ENCODE data around the gene SUN5. TPM values are rescaled to one million over a fixed set of nuclear protein-coding genes. Genes with fewer than 3 reads are reported as not detected.

SUN5 gene
- total RNA-seq, 1 experiment from 2014 or later: not detected

DNA sequence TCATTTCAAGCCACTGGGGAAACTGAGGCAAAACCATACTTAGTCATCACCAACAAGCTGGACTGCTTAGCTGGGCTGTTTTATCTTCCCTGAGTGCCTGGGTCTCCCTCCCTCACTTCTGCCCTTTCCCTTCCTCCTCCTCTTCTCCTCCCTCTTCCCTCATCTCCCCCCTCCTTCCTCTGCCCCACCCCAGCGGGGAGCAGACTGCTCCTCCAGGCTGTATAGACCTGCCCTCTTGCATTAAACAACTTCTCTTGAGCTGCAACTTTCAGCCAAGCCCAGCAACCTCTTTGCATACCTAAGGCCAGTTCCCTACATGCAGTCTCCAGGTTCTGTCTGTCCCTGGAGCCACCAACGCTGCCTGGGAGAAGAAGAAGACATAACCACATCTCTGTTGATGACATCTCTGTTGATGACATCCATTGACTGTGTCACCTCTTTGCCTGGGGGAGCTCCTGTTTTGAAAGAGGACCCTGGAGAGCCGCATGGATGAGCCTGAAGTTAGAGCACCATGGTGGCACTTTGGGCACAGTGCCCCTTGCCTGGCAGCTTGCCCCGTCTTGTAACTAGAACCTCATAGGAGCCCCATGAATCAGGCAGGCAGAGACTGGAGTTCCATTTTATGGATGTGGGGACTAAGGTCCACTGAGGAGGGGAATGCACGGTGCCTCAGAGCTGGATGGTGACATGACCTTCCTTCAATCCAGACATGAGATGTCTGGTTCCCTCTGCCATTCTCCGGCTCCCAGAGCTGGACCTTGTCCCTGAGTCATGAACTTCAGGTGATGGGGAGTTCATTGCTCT lies 19.4 kb upstream of the SUN5 start:
- Histone ChIP-seq H3K79me2 (ENCODE audit: low read length) (no peaks in the 10 kb centered on the region), H3K4me1 (ENCODE audit: low read length) (no peaks in the 10 kb centered on the region), H3K4me2 (ENCODE audit: low read depth, low read length, poor library complexity, severe bottlenecking) (no peak overlapping the region)

GRCh38 chr20:33022694-33023438 lies 18.6 kb upstream of the SUN5 start:
- DNase-seq: no peak
- Histone ChIP-seq H3K9me2 (replicated peaks; ENCODE audit: insufficient read depth, low read length) (no peaks in the 10 kb centered on the region), H3K36me3 (ENCODE audit: insufficient read depth, low read length) (no peaks in the 10 kb centered on the region), H3K79me2 (ENCODE audit: low read length) (no peaks in the 10 kb centered on the region), H3K9ac (ENCODE audit: low read length) (no peak overlapping the region), H3K4me3 (ENCODE audit: low read length) (no peak overlapping the region), H3K27ac (ENCODE audit: low read length) (no peak overlapping the region), H3K4me2 (ENCODE audit: low read depth, low read length, poor library complexity, severe bottlenecking) (no peak overlapping the region), H4K20me1 (ENCODE audit: insufficient read depth, low read depth, low read length) (no peaks in the 10 kb centered on the region), H3K27me3 (ENCODE audit: low read length) (no peaks in the 10 kb centered on the region), H3K9me3 (ENCODE audit: low read length) (no peaks in the 10 kb centered on the region), H2AFZ (ENCODE audit: low read length) (no peak overlapping the region), H3K4me1 (ENCODE audit: low read length) (no peaks in the 10 kb centered on the region)

More for the DNA sequence above, 19.4 kb upstream of the SUN5 start:
- H3K9ac ChIP-seq (ENCODE audit: low read length): no peak overlapping the region
- no peaks in the 10 kb centered on the region for H3K9me3 ChIP-seq (ENCODE audit: low read length)
- H3K27ac ChIP-seq (ENCODE audit: low read length): no peak overlapping the region
- no peaks in the 10 kb centered on the region for H3K9me2 ChIP-seq (replicated peaks; ENCODE audit: insufficient read depth, low read length)
- H3K4me3 ChIP-seq (ENCODE audit: low read length): no peak overlapping the region
- H4K20me1 ChIP-seq (ENCODE audit: insufficient read depth, low read depth, low read length): no peaks in the 10 kb centered on the region
- no peak for DNase-seq
- H2AFZ ChIP-seq (ENCODE audit: low read length): no peak overlapping the region
- no peaks in the 10 kb centered on the region for H3K36me3 ChIP-seq (ENCODE audit: insufficient read depth, low read length)
- H3K27me3 ChIP-seq (ENCODE audit: low read length): no peaks in the 10 kb centered on the region

- H3K4me2 ChIP-seq (ENCODE audit: low read depth, low read length, poor library complexity, severe bottlenecking): no peak overlapping the region
- no peak for DNase-seq
- H3K9me2 ChIP-seq (replicated peaks; ENCODE audit: insufficient read depth, low read length): no peaks in the 10 kb centered on the region
- no peaks in the 10 kb centered on the region for H3K36me3 ChIP-seq (ENCODE audit: insufficient read depth, low read length)
- no peak overlapping the region for H3K9ac ChIP-seq (ENCODE audit: low read length)
- no peaks in the 10 kb centered on the region for H3K4me1 ChIP-seq (ENCODE audit: low read length)
- H3K79me2 ChIP-seq (ENCODE audit: low read length): no peaks in the 10 kb centered on the region
- no peaks in the 10 kb centered on the region for H3K27me3 ChIP-seq (ENCODE audit: low read length)
- no peaks in the 10 kb centered on the region for H4K20me1 ChIP-seq (ENCODE audit: insufficient read depth, low read depth, low read length)
- no peak overlapping the region for H2AFZ ChIP-seq (ENCODE audit: low read length)
- H3K9me3 ChIP-seq (ENCODE audit: low read length): no peaks in the 10 kb centered on the region
- no peak overlapping the region for H3K4me3 ChIP-seq (ENCODE audit: low read length)
- H3K27ac ChIP-seq (ENCODE audit: low read length): no peak overlapping the region
Observed at GRCh38 chr20:33022289-33022688, 18.1 kb upstream of the SUN5 start.

DNA sequence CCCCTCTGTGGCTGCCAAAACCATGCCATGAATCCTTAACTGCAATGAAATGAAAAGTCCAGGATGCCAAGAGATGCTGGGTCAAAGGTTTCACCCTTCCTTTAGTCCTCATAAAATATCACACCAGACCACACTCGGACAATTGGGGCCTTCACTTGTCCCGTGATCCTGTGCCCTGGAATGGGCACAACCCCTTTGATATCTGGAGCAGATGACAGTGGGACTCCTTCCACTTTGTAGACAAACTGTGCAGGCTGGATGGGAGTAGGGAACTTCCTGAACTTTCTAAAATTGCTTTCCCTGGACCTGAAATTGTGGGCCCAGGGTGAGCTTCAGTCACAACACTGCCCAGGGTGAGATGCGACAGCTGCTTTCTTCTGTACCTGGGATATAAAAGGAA lies 17.6 kb upstream of the SUN5 start:
- Histone ChIP-seq H3K4me1 (ENCODE audit: low read length) (no peaks in the 10 kb centered on the region), H3K4me2 (ENCODE audit: low read depth, low read length, poor library complexity, severe bottlenecking) (no peak overlapping the region), H2AFZ (ENCODE audit: low read length) (no peak overlapping the region), H3K79me2 (ENCODE audit: low read length) (no peaks in the 10 kb centered on the region), H3K36me3 (ENCODE audit: insufficient read depth, low read length) (no peaks in the 10 kb centered on the region), H3K27ac (ENCODE audit: low read length) (no peak overlapping the region), H4K20me1 (ENCODE audit: insufficient read depth, low read depth, low read length) (no peaks in the 10 kb centered on the region), H3K4me3 (ENCODE audit: low read length) (no peak overlapping the region), H3K9ac (ENCODE audit: low read length) (no peak overlapping the region), H3K27me3 (ENCODE audit: low read length) (no peaks in the 10 kb centered on the region), H3K9me2 (replicated peaks; ENCODE audit: insufficient read depth, low read length) (no peaks in the 10 kb centered on the region), H3K9me3 (ENCODE audit: low read length) (no peaks in the 10 kb centered on the region)
- no peak for DNase-seq

DNA sequence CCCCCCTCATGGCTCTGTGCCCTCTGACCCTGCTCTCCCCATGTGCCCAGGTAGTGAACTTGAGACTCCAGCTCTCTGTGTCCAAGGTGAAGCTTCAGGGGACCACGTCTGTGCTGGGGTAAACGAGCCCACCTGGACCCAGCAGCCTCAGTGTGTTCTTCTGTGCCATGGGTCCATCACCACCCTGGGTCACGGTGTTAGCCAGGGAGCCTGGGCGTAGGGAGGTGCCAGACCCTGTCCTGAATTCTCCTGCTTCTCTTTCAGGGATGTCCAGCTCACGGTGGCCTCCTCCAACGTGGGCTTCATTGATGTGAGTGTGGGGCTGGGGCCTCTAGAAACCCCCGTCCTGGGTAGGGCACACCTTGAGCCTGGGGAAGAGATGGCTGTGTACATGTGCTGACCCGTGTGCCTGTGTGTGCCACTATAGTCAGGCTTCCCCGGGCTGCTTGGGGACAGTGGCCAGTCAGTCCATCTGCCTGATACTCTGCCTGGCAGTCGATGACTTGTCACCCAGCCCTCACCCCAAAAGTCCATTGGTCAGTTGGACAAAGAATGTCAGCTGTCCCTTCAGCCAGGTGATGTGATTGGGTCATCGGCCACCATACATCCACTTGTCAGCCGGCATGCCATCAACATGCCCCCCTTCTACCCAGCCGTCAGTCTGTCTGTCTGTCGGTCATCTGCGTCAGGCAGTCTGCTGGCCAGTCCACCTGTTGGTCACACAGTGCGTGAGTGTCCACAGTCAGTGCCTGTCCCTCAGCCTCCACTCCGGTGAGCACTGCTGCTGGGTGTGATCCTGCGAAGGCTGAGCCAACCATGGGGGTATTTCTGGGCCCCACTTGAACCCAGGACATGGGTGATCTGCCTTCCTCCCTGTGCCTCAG lies 16.3 kb upstream of the SUN5 start:
- no peak overlapping the region for H3K4me2 ChIP-seq (ENCODE audit: low read depth, low read length, poor library complexity, severe bottlenecking)
- H4K20me1 ChIP-seq (ENCODE audit: insufficient read depth, low read depth, low read length): no peaks in the 10 kb centered on the region
- no peak overlapping the region for H3K9ac ChIP-seq (ENCODE audit: low read length)
- DNase-seq: no peak
- no peak overlapping the region for H3K27ac ChIP-seq (ENCODE audit: low read length)
- no peaks in the 10 kb centered on the region for H3K27me3 ChIP-seq (ENCODE audit: low read length)
- no peak overlapping the region for H3K4me3 ChIP-seq (ENCODE audit: low read length)
- no peaks in the 10 kb centered on the region for H3K4me1 ChIP-seq (ENCODE audit: low read length)
- H3K9me3 ChIP-seq (ENCODE audit: low read length): no peaks in the 10 kb centered on the region
- no peak overlapping the region for H2AFZ ChIP-seq (ENCODE audit: low read length)
- H3K36me3 ChIP-seq (ENCODE audit: insufficient read depth, low read length): no peaks in the 10 kb centered on the region
- no peaks in the 10 kb centered on the region for H3K79me2 ChIP-seq (ENCODE audit: low read length)
- H3K9me2 ChIP-seq (replicated peaks; ENCODE audit: insufficient read depth, low read length): no peaks in the 10 kb centered on the region

- Histone ChIP-seq H3K9me2 (replicated peaks; ENCODE audit: insufficient read depth, low read length) (no peaks in the 10 kb centered on the region), H2AFZ (ENCODE audit: low read length) (no peak overlapping the region), H3K4me2 (ENCODE audit: low read depth, low read length, poor library complexity, severe bottlenecking) (no peak overlapping the region), H3K27ac (ENCODE audit: low read length) (no peak overlapping the region), H3K36me3 (ENCODE audit: insufficient read depth, low read length) (no peaks in the 10 kb centered on the region), H3K9ac (ENCODE audit: low read length) (no peak overlapping the region), H4K20me1 (ENCODE audit: insufficient read depth, low read depth, low read length) (no peaks in the 10 kb centered on the region), H3K4me3 (ENCODE audit: low read length) (no peak overlapping the region), H3K4me1 (ENCODE audit: low read length) (no peaks in the 10 kb centered on the region), H3K27me3 (ENCODE audit: low read length) (no peaks in the 10 kb centered on the region), H3K79me2 (ENCODE audit: low read length) (no peaks in the 10 kb centered on the region), H3K9me3 (ENCODE audit: low read length) (no peaks in the 10 kb centered on the region)
- DNase-seq: no peak
Observed at GRCh38 chr20:33019465-33020277, 15.4 kb upstream of the SUN5 start.

GRCh38 chr20:33018169-33018931 lies 14.1 kb upstream of the SUN5 start:
- Histone ChIP-seq H3K27ac (ENCODE audit: low read length) (no peak overlapping the region), H3K9me2 (replicated peaks; ENCODE audit: insufficient read depth, low read length) (no peaks in the 10 kb centered on the region), H3K79me2 (ENCODE audit: low read length) (no peaks in the 10 kb centered on the region), H3K4me2 (ENCODE audit: low read depth, low read length, poor library complexity, severe bottlenecking) (no peak overlapping the region), H3K4me1 (ENCODE audit: low read length) (no peaks in the 10 kb centered on the region), H3K4me3 (ENCODE audit: low read length) (no peak overlapping the region), H2AFZ (ENCODE audit: low read length) (no peak overlapping the region), H4K20me1 (ENCODE audit: insufficient read depth, low read depth, low read length) (no peaks in the 10 kb centered on the region), H3K36me3 (ENCODE audit: insufficient read depth, low read length) (no peaks in the 10 kb centered on the region), H3K9me3 (ENCODE audit: low read length) (no peaks in the 10 kb centered on the region), H3K27me3 (ENCODE audit: low read length) (no peaks in the 10 kb centered on the region), H3K9ac (ENCODE audit: low read length) (no peak overlapping the region)
- no peak for DNase-seq
